Activated T-helper 1 cell treated with anti-CD3 and anti-CD28 coated beads, Interleukin-12 subunit alpha, Interleukin-12 subunit beta, Interleukin-2, Interleukin-4 antibody, amounts not matched to agents 30 ng/mL and 10 ng/mL and 1 ng/mL, durations not matched to agents 14 hours and 24 hours and 36 hours (primary cell): Measurements from ENCODE around the gene ACKR4. TPM values are rescaled to one million over a fixed set of nuclear protein-coding genes. Genes with fewer than 3 reads are reported as not detected.

ENCODE experiments used
- total RNA-seq: library from RNA; stranded (reverse); gene quantifications from 2 replicates; pipeline ENCODE4 v1.2.3, GENCODE V29; 2022

Gene ACKR4
- total RNA-seq, 1 donor from 2014 or later, result 0.16 TPM

Other genes with a start within 250 kb of the ACKR4 start
- gene DNAJC13, start 179.8 kb upstream of the ACKR4 start, total RNA-seq, result 30.2 and 34.0 TPM in 2 replicates
- gene ACAD11, start 62.5 kb downstream of the ACKR4 start, total RNA-seq, result 14.1 and 14.3 TPM in 2 replicates
- 74.3 and 81.1 TPM in 2 replicates for gene UBA5, start 63.1 kb downstream of the ACKR4 start, total RNA-seq
- gene NPHP3, start 125.1 kb downstream of the ACKR4 start, total RNA-seq, result 14.4 and 17.0 TPM in 2 replicates